ENCODE results near the gene SMCO1.

GRCh38 chr3:196531418-196531817 lies 16.3 kb upstream of the SMCO1 start:
- TF ChIP-seq CTCF (IDR thresholded peaks at IDR 0.05) = no peak
- no peak for TF ChIP-seq POLR2AphosphoS5 (IDR thresholded peaks at IDR 0.05)
- TF ChIP-seq POLR2A (IDR thresholded peaks at IDR 0.05) = no peak
